Natural killer cell (primary cell): Measurements from ENCODE around the gene SEC24C. TPM values are rescaled to one million over a fixed set of nuclear protein-coding genes. Genes with fewer than 3 reads are reported as not detected.
A peak's percentile ranks its signal among the peaks of the same experiment; 100 is the strongest.

Experiments
- ATAC-seq, 3 donors: fragments of 150-1000 bp in 2 of 3; fragments of 200-7000 bp in 1 of 3; cut with Tn5 transposase; 1 replicate in 1 of 3; 2 replicates in 2 of 3; pipeline ENCODE4 v1.10.0; 2021; ENCODE audit warnings: mild to moderate bottlenecking in 2 of 3, moderate library complexity in 2 of 3
- DNase-seq, 2 donors: peaks; one replicate each; pipeline versions ENCODE4 v3.0.0 to v3.0.0-alpha.2; 2013 to 2021; ENCODE audit warnings: mixed read lengths in 1 of 2
- H3K27ac ChIP-seq: one replicate; pipeline ENCODE4 v1.5.1; 2013; ENCODE audit warnings: mild to moderate bottlenecking, low read length
- H3K27me3 ChIP-seq: one replicate; pipeline ENCODE4 v1.6.1; 2013; ENCODE audit warnings: low read length; ENCODE audit not compliant: control insufficient read depth, insufficient read depth
- H3K36me3 ChIP-seq: one replicate; pipeline ENCODE4 v1.6.1; 2013; ENCODE audit warnings: low read length; ENCODE audit not compliant: control insufficient read depth, insufficient read depth
- H3K4me1 ChIP-seq: one replicate; pipeline ENCODE4 v1.6.1; 2013; ENCODE audit warnings: low read length; ENCODE audit not compliant: control insufficient read depth, insufficient read depth
- H3K4me3 ChIP-seq: one replicate; pipeline ENCODE4 v1.5.1; 2013; ENCODE audit warnings: low read length
- H3K9me3 ChIP-seq: one replicate; pipeline ENCODE4 v1.6.1; 2013; ENCODE audit warnings: low read length; ENCODE audit not compliant: control insufficient read depth, insufficient read depth
- H3K27ac Mint-ChIP-seq, 2 donors: one replicate each; pipeline ENCODE4 v1.8.0; 2022; ENCODE audit warnings: mild to moderate bottlenecking in 2 of 2, mixed read lengths in 2 of 2, moderate library complexity in 1 of 2
- H3K27me3 Mint-ChIP-seq, 2 donors: one replicate each; pipeline ENCODE4 v1.8.0; 2022; ENCODE audit warnings: low read depth in 2 of 2, mixed read lengths in 2 of 2
- H3K36me3 Mint-ChIP-seq: one replicate; pipeline ENCODE4 v1.8.0; 2022; ENCODE audit warnings: mixed read lengths
- H3K4me1 Mint-ChIP-seq, 2 donors: one replicate each; pipeline ENCODE4 v1.8.0; 2022; ENCODE audit warnings: mixed read lengths in 2 of 2
- H3K4me3 Mint-ChIP-seq: one replicate; pipeline ENCODE4 v1.8.0; 2022; ENCODE audit warnings: mild to moderate bottlenecking, moderate library complexity, mixed read lengths
- H3K9me3 Mint-ChIP-seq, 2 donors: one replicate each; pipeline ENCODE4 v1.8.0; 2022; ENCODE audit warnings: mixed read lengths in 2 of 2
- WGBS: methylation state at CpG from one replicate; pipeline ENCODE4 v1.1.7; 2013; ENCODE audit warnings: missing lambda C conversion rate; ENCODE audit not compliant: insufficient coverage; 5-methylcytosine and 5-hydroxymethylcytosine counted together
- intact Hi-C: fragments of 100-400 bp; cut with micrococcal nuclease; formaldehyde crosslinking; loops from one replicate; pipeline ENCODE4 v1.14.2; 2022
- total RNA-seq, 4 donors: library from RNA; stranded (reverse); fragments of 120-200 nt in 1 of 4; gene quantifications; one replicate each; pipeline versions ENCODE4 v1.2.3 to v1.2.4, GENCODE V29; 2013 to 2022
- TF ChIP-seq, protein P1 (sequence below): fragments of 200-600 bp; IDR thresholded peaks from one replicate; pipeline ENCODE4 v1.8.0; 2022; ENCODE audit warnings: antibody characterized with exemption

SEC24C gene
- total RNA-seq, 3 donors from 2014 or later (not counting 1 experiment from before 2014, with no cell fraction given): 153 to 161 (median 160) TPM

DNA sequence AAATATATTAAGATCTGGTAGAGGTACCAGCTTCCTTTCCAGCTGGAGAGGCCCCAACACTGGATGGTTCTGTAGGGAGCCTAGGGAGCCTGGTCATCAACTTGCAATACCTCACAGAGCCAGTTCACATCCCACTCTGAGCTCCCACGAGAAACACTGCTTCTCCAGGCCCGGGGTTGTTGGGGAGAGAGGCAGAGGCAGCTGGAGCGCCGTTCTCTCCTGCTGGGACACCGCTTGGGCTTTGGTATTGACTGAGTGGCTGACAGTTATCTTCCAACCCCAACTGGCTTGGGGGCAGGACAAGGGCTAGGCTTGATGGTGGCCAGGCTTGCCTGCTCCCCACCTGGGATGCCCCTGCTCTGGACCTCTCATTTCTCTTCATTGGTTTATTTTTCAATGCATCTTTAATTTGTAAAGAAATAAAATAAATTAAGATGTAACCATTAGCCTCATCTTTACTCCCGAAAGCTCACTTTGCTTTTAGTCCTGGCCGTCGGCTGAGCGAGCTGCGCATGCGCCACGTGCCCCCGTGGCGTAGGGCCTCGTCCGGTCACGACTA is 27.6 kb downstream of the SEC24C start:
- TF ChIP-seq, protein P1, sequence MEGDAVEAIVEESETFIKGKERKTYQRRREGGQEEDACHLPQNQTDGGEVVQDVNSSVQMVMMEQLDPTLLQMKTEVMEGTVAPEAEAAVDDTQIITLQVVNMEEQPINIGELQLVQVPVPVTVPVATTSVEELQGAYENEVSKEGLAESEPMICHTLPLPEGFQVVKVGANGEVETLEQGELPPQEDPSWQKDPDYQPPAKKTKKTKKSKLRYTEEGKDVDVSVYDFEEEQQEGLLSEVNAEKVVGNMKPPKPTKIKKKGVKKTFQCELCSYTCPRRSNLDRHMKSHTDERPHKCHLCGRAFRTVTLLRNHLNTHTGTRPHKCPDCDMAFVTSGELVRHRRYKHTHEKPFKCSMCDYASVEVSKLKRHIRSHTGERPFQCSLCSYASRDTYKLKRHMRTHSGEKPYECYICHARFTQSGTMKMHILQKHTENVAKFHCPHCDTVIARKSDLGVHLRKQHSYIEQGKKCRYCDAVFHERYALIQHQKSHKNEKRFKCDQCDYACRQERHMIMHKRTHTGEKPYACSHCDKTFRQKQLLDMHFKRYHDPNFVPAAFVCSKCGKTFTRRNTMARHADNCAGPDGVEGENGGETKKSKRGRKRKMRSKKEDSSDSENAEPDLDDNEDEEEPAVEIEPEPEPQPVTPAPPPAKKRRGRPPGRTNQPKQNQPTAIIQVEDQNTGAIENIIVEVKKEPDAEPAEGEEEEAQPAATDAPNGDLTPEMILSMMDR: no peak
- Histone ChIP-seq H3K9me3 (no peaks in the 10 kb centered on the region), H3K27me3 (no peaks in the 10 kb centered on the region), H3K36me3 (peaks cover 66% of the 10 kb centered on the region), H3K4me1 (peaks cover 35% of the 10 kb centered on the region), H3K4me3 (peak overlapping the region; percentile 67), H3K27ac (peak overlapping the region; percentile 95)
- Mint-ChIP-seq H3K9me3 (no peaks in the 10 kb centered on the region), H3K4me3 (peak overlapping the region; percentile 97), H3K27ac (peak overlapping the region; percentile 84 to 96), H3K36me3 (peaks cover 23% of the 10 kb centered on the region), H3K27me3 (no peaks in the 10 kb centered on the region), H3K4me1 (peaks cover 41 to 56% of the 10 kb centered on the region in 2 donors)
- 16% methylated on average over 16 of the region's 17 CpGs for WGBS
- ATAC-seq (peak in 2 of 3 donors; percentile 45 to 60), DNase-seq (peak in 1 of 2 donors; percentile 89)
- intact Hi-C loops: loop anchor here (1.0 to 5.0 kb wide), 4 partner anchors 12 to 170 kb away; partner anchors contain the start of genes NDST2 and SEC24C

DNA sequence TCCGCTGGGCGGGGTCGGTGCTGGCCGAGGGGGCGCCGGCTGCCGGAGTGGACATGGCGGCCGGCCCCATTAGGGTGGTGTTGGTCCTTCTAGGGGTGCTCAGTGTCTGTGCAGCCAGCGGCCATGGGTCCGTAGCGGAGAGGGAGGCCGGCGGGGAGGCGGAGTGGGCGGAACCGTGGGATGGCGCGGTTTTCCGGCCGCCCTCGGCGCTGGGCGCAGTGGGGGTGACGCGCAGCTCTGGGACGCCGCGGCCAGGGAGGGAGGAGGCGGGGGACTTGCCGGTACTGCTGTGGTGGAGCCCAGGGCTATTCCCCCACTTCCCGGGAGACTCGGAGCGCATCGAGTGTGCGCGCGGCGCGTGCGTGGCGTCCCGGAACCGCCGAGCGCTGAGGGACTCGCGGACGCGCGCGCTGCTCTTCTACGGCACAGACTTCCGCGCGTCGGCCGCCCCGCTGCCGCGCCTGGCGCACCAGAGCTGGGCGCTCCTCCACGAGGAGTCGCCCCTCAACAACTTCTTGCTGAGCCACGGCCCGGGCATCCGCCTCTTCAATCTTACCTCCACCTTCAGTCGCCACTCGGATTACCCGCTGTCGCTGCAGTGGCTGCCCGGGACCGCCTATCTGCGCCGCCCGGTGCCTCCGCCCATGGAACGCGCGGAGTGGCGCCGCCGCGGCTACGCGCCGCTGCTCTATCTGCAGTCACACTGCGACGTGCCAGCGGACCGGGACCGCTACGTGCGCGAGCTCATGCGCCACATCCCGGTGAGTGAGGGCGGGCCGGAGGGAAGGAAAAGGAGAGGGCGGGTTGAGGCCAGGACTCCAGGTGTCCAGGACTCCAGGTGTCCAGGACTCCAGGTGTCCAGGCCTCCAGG is 28.3 kb downstream of the SEC24C start:
- Mint-ChIP-seq H3K36me3 (peaks cover 22% of the 10 kb centered on the region), H3K4me1 (peaks cover 47 to 61% of the 10 kb centered on the region in 2 donors), H3K9me3 (no peaks in the 10 kb centered on the region), H3K27me3 (no peaks in the 10 kb centered on the region), H3K4me3 (peak overlapping the region; percentile 97), H3K27ac (peak overlapping the region; percentile 84 to 96)
- Histone ChIP-seq H3K36me3 (peaks cover 67% of the 10 kb centered on the region), H3K9me3 (no peaks in the 10 kb centered on the region), H3K27ac (peak overlapping the region; percentile 95), H3K4me3 (peak overlapping the region; percentile 67), H3K4me1 (peaks cover 38% of the 10 kb centered on the region), H3K27me3 (no peaks in the 10 kb centered on the region)
- ATAC-seq (peak; percentile 61 to 81 (median 67)), DNase-seq (peak; percentile 77 to 94)
- TF ChIP-seq, protein P1: no peak
- under 1% methylated on average over 101 of the region's 101 CpGs for WGBS
- intact Hi-C loops: loop anchor here (1.0 to 5.0 kb wide), 4 partner anchors 13 to 170 kb away; partner anchors contain the start of genes NDST2 and SEC24C

DNA sequence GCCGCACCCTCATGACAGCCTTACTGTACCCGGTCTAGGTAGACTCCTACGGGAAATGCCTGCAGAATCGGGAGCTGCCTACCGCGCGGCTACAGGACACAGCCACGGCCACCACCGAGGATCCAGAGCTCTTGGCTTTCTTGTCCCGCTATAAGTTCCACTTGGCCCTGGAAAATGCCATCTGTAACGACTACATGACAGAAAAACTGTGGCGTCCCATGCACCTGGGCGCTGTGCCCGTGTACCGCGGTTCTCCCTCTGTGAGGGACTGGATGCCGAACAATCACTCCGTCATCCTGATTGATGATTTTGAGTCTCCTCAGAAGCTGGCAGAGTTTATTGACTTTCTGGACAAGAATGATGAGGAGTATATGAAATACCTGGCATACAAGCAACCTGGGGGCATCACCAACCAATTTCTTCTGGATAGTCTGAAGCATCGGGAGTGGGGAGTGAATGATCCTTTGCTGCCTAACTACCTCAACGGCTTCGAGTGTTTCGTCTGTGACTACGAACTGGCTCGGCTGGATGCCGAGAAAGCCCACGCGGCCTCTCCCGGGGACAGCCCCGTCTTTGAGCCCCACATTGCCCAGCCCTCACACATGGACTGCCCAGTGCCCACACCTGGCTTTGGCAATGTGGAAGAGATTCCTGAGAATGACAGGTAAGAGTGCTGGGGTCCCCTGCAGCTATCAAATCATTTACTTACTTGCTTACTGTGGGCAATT is 29.1 kb downstream of the SEC24C start:
- Histone ChIP-seq H3K27me3 (no peaks in the 10 kb centered on the region), H3K36me3 (peaks cover 64% of the 10 kb centered on the region), H3K9me3 (no peaks in the 10 kb centered on the region), H3K27ac (peak overlapping the region; percentile 95), H3K4me1 (peaks cover 42% of the 10 kb centered on the region), H3K4me3 (peak overlapping the region; percentile 67)
- TF ChIP-seq, protein P1: no peak
- intact Hi-C loops: loop anchor here (2.0 to 5.0 kb wide), 3 partner anchors 29 to 169 kb away; partner anchors contain the start of genes NDST2 and SEC24C
- Mint-ChIP-seq H3K4me1 (peaks cover 47 to 61% of the 10 kb centered on the region in 2 donors), H3K27ac (peak overlapping the region; percentile 84 to 96), H3K27me3 (no peaks in the 10 kb centered on the region), H3K4me3 (peak overlapping the region; percentile 97), H3K36me3 (peaks cover 22% of the 10 kb centered on the region), H3K9me3 (no peaks in the 10 kb centered on the region)
- peak in 1 of 2 donors; percentile 24 for DNase-seq
- WGBS: 6% methylated on average over 29 of the region's 29 CpGs
- ATAC-seq: no peak
